ENCODE results near the gene MCUR1.
"Not testable (repeated sequence)": the region's sequence is repeated elsewhere in the genome, so short reads cannot be mapped to it uniquely, and the experiment has no call there.

The MCUR1 gene

GRCh38 chr6:13814176-13814937, at the start of gene MCUR1:
Gene MCUR1, minus strand, starts transcription at chr6:13814557. Its CDS starts 128 bp downstream, at chr6:13814429.
- DNase-seq (ENCODE audit: low read depth) = peak; percentile 36

GRCh38 chr6:13863699-13864155, 49.4 kb upstream of the MCUR1 start:
- DNase-seq (ENCODE audit: low read depth) = no peak

- not testable (repeated sequence) for DNase-seq (ENCODE audit: low read depth)
Measured at GRCh38 chr6:13860556-13861185, 46.3 kb upstream of the MCUR1 start.

- DNase-seq (ENCODE audit: low read depth) = no peak
Measured at GRCh38 chr6:13859871-13860555, 45.7 kb upstream of the MCUR1 start.

- DNase-seq (ENCODE audit: low read depth) = no peak
Measured at GRCh38 chr6:13854716-13855250, 40.4 kb upstream of the MCUR1 start.

- no peak for DNase-seq (ENCODE audit: low read depth)
Measured at GRCh38 chr6:13853871-13854270, 39.5 kb upstream of the MCUR1 start.

GRCh38 chr6:13851803-13852202, 37.4 kb upstream of the MCUR1 start:
- no peak for DNase-seq (ENCODE audit: low read depth)

GRCh38 chr6:13851330-13851729, 37.0 kb upstream of the MCUR1 start:
- no peak for DNase-seq (ENCODE audit: low read depth)

GRCh38 chr6:13850690-13851089, 36.3 kb upstream of the MCUR1 start:
- not testable (repeated sequence) for DNase-seq (ENCODE audit: low read depth)

- DNase-seq (ENCODE audit: low read depth) = no peak
Measured at GRCh38 chr6:13848522-13849150, 34.3 kb upstream of the MCUR1 start.

- no peak for DNase-seq (ENCODE audit: low read depth)
Measured at GRCh38 chr6:13847326-13848050, 33.1 kb upstream of the MCUR1 start.

GRCh38 chr6:13846841-13847240, 32.5 kb upstream of the MCUR1 start:
- no peak for DNase-seq (ENCODE audit: low read depth)

- DNase-seq (ENCODE audit: low read depth) = no peak
Measured at GRCh38 chr6:13841936-13842335, 27.6 kb upstream of the MCUR1 start.

GRCh38 chr6:13838616-13839015, 24.3 kb upstream of the MCUR1 start:
- no peak for DNase-seq (ENCODE audit: low read depth)

GRCh38 chr6:13836170-13836569, 21.8 kb upstream of the MCUR1 start:
- no peak for DNase-seq (ENCODE audit: low read depth)

- DNase-seq (ENCODE audit: low read depth) = no peak
Measured at GRCh38 chr6:13834790-13835189, 20.4 kb upstream of the MCUR1 start.

GRCh38 chr6:13834018-13834417, 19.7 kb upstream of the MCUR1 start:
- not testable (repeated sequence) for DNase-seq (ENCODE audit: low read depth)

GRCh38 chr6:13832778-13833177, 18.4 kb upstream of the MCUR1 start:
- DNase-seq (ENCODE audit: low read depth) = no peak

GRCh38 chr6:13831615-13832014, 17.3 kb upstream of the MCUR1 start:
- no peak for DNase-seq (ENCODE audit: low read depth)

- no peak for DNase-seq (ENCODE audit: low read depth)
Measured at GRCh38 chr6:13830803-13831202, 16.4 kb upstream of the MCUR1 start.

GRCh38 chr6:13829419-13829818, 15.1 kb upstream of the MCUR1 start:
- not testable (repeated sequence) for DNase-seq (ENCODE audit: low read depth)
